ENCODE measurements around the gene ISG15.
"Not testable (repeated sequence)": the region's sequence is repeated elsewhere in the genome, so short reads cannot be mapped to it uniquely, and the experiment has no call there.

The ISG15 gene

DNA sequence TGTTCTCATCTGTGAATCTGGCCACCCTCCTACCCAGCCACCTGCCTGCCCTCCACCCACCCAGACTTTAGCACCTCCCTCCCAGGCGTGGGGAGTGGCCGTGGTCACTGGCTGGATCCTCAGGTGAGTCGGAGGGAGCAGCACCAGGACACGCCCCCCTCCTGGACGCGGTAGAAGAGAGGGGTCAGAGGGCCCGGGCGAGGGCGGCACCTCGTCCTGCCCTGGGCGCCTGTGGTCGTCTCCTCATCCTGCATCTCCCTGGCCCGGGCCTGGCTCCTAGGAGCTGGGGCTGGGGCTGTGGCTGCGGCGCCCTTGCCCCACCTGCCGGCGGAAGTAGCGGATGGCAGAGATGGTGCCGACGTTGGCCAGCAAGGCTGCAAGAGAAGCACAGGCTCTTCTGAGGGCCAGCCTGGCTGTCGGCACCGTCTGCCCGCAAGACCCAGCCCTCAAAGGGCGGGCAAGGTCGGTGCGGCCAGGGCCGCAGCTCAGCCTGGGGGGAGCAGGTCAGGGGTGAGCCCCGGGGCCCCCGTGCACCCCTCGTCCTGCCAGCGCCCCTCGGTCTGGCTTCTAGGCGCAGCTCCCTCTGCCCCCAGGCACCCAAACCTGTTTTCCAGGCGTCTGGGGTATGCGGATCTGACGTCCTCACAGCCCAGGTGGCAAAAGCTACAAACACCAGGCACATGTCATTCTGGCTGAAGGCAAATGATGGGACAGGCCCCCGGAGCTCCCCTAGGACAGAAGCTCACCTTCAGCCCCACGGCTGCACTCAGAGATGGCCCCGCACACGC, 37.2 kb upstream of the ISG15 start:
- DNase-seq = peak; percentile 56

DNA sequence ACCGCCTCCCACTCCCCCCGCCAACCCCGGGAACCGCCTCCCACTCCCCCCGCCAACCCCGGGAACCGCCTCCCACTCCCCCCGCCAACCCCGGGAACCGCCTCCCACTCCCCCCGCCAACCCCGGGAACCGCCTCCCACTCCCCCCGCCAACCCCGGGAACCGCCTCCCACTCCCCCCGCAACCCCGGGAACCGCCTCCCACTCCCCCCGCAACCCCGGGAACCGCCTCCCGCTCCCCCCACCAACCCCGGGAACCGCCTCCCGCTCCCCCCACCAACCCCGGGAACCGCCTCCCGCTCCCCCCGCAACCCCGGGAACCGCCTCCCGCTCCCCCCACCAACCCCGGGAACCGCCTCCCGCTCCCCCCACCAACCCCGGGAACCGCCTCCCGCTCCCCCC, 36.5 kb upstream of the ISG15 start:
- DNase-seq = not testable (repeated sequence)

DNA sequence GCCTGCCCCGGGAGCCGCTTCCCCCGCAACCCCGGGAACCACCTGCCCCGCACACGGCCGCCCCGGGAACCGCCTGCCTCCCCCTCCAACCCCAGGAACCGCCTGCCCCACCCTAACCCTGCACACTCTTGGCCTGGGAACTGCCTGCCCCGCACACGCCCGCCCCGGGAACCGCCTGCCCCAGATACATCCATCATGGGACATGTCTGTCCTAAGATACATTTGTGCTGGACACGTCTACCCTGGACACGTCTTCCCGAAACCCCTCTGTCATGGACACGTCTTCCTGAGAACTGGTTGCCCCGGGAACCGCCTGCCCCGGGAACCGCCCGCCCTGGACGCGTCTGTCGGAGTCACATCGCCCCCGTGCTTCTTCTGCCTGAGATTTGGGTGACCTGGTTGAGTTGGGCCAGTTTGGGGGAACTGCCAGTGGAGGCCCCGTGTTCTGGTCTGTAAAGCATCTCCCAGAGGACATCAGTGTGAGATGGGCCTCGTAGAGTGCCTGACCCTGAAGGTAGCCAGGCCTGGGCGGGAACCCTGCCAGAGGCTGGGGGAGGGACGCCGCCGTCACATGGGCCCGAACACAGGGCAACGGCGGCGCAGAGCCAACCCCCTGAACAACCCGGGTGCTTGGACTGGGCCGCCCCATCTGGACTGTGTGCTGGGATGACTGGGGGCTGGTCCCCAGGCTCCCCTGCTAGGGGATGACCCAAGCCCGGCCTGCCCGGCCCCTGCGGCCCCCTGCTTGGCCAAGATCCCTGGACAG, 35.0 kb upstream of the ISG15 start:
- no peak for DNase-seq

DNA sequence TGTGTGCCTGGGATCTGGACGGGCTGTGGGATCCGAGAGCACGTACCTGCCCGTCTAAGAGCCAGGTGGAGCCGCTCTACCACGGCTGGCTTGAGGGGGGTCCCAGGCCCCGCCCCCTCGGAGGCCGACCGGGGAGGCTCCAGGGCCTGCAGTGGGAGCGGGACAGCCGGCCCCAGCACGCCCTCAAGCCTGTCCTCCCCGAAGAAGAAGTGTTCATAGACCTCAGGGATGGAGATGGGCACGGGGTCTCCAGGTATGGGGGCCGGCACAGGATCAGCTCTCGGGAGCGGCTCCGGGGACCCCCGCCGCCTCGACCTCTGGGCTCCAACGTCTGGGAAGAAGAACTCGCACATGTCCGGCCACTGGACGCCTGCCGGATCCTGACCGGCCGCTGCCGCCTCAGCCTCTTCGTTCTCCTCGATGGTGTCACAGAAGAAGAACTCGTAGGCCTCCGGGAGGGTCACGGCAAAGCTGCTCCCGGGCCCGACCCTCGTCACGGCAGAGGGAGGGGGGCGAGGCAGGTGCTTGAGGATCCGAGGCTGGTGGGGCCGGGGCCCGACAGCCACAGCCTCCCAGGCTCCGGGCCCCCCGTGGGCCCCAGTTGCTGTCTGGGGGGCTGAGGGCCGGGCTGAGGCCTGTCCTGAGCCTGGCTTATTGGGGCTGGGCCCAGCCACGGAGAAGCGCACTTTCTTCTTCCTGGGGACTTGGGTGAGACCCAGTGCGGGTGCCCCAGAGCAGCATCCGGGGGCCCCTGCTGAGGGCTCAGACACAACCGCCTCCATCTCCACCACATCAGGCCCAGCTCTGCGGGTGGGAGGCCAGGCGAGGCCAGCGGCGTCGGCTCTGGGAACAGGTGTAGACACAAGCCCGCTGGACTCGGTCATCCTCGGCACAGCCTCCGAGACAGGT, 34.2 kb upstream of the ISG15 start:
- DNase-seq = no peak

DNA sequence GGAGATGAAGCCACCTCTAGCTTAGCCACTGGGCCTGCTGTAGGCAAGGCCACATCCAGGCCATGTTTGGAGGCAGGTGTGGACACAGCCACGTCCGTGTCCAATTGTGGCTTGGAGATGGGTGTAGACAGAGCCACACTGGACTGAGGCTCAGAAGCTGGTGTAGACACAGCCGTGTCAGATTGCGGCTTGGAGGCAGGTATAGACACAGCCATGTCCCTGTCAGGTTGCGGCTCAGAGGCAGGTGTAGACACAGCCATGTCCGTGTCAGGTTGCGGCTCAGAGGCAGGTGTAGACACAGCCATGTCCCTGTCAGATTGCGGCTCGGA, 33.6 kb upstream of the ISG15 start:
- DNase-seq = no peak

DNA sequence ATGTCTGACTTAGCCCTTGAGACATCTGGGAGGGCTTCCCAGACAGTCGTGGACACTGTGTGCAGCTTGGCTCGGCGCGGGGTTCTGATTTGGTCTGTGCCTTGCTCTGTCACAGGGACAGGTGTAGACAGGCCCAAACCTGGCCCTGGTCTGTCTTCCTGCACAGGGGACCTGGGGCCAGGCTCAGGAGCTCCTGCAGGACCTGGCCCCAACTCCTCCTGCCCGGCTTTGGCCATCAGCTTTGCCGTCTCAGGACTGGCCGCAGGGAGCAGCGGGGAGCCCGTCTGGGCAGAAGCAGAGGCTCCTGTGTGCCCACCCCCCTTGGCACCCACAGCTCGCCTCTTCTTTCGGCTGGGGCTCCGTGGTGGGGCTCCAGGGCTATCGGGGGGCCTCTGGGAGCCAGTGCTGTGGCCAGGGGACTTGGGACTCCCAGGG, 33.1 kb upstream of the ISG15 start:
- no peak for DNase-seq

DNA sequence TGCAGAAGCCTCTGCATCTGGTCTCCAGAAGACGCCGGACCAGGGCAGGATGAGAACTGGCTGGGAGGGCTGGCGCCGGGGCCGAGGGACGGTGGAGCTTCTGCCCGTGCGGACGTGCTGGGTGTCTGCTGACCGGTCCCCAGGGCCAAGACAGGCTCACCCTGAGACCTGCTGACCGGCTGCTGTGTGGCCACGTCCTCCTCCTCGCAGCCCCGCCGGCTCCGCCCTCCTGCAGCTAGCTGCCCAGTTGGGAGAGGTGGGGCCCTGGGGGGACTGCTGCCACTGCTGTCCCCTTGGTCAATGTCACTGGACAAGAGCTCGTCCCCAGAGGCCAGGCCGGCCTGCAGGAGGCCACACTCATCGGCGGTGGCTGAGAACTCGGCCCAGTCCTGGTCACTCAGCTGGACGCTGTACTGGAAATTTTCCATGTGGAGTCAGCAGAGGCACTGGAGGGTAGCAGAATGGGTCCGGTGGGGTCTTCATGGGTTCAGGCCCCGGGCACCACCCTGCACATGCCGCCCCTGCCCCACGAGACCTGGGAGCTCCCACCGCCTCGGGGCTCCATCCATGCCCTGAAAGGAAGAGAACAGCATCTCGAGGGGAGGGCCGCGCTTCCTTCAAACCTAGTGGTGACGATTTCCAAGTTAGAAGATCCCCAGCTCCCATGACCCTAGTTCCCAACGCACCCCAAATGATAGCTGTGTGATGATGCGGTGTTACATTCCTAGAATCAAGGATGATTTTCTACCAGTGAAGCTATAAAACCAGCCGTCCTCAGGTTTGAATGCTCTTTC, 32.5 kb upstream of the ISG15 start:
- no peak for DNase-seq

DNA sequence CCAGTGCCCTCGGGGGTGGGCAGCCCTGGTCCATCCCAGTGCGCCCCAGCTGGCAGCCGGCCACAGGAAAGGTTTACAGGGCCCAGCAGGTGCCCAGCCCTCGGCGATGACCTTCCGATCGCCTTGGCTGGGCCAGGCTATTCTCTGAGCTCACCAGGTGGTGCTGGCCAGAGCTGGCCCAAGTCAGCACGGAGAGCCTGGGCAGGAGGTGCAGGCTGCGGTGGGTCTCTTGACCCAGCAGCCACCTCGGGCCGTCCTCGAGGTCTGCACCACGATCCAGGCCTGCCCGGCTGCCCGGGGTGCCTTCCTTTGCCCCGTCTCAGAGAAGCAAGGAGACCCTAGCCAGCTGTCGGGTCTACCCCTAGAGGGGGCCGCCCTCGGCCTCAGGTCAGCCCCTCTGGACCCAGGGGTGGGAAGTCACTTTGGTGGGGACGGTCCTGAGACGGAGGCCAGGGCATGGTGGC, 31.8 kb upstream of the ISG15 start:
- no peak for DNase-seq

DNA sequence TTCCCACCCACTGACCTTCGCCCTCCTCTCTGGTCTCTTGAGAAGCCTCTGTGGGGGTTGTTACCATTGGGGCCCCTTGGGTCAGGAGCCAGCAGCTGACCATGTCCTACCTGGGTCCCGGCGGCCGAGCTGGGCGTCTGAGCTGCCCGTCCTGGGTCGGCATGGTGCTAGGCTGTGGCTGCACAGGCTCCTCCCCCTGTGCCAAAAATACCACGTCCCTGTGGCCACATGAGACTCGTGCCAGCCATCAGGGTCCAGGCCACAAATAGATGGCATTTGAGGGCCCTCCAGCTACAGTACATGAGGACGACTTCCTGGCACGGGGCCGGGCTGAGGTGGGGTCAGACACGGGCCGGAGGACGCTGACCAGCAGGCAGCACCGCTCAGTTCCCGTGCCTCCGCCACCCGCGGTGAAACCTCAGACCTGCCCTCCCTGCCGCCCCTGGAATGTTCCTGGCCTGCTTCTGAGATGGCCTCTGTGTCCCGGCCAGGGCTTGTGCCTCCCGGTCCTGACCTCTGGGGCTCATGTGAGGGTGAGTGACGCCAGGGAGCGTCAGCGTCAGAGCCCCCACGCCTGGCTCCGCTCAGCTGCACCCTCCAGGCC, 31.2 kb upstream of the ISG15 start, which contains the start of gene PERM1:
Gene PERM1, minus strand, starts transcription at position 139 of the 604 bp plus-strand sequence. CDS start 1,064 bp downstream, outside the sequence.
- DNase-seq = no peak

DNA sequence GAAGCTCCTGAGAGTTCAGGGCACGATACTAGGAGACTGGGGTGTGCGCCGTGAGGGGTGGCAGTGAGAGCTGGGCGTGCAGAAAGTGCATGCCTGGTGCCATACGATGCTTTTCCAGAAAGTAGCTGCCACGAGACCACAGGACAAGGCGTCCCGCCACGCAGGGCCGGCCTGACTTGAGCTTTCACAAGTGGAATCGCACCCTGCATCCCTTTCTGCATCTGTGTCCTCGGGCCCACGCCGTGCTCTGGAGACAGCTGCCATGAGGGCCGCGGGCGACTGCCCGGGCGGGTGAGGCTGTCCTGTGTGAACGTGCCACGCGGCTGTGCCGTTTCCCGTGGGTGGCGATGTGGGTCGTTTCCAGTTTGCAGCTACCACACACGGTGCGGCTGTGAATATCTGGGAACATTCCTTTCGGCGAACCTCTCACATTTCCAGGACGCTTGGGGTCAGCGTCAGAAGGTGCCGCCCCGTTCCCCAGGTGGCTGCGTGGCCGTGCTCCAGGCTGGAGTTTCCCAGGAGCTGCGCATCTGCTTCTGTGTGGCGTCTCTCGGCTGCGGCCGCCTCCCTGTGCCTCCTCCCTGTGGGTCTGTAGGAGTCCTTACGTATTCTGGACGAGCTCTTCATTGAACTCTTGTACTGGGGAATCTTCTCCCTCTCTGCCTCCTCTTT, 30.4 kb upstream of the ISG15 start:
- DNase-seq = no peak

DNA sequence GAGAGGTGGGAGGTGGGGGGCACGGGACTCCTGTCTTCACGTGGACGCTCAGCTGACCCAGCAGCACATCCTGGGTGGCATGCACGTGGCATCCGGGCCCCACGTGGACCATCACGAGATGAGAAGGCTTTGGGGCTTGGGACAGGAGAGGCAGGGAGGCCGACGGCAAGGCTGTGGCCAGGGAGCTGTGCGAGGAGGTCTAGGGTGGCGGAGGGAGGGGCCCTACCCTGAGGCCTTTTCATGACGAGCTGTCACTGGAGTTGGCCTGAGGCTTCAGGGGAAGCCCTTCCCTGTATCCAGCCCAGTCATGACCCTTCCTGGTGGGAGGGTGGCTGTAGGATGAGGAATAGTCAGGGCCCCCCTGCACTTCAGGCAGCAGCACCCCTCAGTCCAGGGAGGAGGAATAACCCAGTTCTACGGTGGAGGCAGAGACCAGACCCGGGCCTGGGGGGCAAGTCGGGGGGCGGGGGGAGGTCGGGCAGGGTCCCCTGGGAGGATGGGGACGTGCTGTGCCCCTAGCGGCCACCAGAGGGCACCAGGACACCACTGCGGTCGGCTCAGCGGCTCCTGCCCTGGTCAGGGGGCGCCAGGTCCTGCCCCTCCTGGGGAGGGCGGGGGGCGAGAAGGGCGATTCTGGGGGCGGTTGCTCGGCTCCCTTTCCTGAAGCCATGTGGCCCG, 29.4 kb upstream of the ISG15 start:
- DNase-seq = peak; percentile 61

DNA sequence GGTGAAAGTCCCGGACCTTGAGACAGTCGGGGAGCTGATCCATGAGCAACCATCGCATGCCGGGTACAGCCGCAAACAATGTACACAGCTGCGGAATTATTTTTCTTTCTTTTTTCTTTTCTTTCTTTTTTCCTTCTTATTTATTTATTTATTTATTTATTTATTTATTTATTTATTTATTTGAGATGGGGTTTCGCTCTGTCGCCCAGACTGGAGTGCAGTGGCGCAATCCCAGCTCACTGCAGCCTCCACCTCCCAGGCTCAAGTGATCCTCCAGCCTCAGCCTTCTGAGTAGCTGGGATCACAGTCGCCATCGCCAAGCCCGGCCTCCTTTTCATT, 28.9 kb upstream of the ISG15 start:
- no peak for DNase-seq

DNA sequence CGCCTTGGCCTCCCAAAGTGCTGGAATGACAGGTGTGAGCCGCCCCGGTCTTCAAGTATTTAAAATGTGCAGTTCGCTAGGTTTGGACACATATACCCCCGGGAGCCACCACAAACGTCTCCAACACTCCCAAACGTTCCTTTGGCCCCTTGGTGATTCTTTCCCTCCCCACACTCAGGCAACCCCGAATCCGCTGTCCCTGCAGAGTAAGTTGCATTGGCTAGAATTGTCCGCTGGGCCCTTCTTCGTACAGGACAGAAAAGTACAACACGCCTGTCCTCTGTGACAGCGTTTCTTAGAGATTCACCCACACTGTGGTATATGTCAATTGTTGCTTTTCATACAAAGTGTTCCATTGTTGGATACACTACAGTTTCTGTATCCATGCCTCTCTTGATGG, 28.2 kb upstream of the ISG15 start:
- DNase-seq = no peak

DNA sequence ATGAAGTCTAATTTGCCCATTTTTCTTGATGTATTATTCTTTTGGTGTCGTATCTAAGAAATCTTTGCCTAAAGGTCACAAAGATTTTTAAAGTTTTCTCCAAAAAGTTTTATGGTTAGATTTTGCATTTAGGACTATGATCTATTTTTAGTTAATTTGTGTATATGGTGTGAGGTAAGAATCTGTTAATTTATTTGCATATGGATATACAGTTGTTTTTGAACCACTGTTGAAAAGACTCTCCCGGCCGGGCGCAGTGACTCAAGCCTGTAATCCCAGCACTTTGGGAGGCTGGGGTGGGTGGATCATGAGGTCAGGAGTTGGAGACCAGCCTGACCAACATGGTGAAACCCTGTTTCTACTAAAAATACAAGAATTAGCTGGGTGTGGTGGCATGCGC, 25.2 kb upstream of the ISG15 start:
- DNase-seq = not testable (repeated sequence)

DNA sequence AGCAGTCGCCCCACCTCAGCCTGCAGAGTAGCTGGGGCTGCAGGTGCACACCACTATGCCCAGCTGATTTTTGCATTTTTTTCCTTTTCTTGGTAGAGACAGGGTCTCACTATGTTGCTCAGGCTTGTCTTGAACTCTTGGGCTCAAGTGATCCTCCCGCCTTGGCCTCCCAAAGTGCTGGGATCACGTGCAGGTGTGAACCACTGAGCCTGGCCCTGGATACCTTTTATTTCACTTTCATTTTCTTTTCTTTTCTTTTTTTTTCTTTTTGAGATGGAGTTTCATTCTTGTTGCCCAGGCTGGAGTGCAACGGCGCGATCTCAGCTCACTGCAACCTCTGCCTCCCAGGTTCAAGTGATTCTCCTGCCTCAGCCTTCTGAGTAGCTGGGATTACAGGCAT, 22.0 kb upstream of the ISG15 start:
- DNase-seq = not testable (repeated sequence)

DNA sequence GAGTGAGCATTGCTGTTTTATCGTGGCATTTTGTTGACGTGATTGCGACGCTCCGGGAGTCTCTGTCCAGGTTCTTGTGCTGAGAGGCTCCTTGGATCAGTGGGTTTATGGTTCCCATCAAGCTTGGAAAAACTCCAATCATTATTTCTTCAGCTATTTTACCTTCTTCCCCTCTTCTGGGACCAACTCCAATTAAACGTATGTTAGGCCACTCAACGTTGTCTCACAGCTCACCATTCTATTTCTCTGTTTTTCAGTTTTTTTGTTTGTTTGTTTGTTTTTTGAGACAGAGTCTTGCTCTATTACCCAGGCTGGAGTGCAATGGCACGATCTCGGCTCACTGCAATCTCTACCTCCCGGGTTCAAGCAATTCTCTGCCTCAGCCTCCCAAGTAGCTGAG, 21.4 kb upstream of the ISG15 start:
- DNase-seq = no peak

DNA sequence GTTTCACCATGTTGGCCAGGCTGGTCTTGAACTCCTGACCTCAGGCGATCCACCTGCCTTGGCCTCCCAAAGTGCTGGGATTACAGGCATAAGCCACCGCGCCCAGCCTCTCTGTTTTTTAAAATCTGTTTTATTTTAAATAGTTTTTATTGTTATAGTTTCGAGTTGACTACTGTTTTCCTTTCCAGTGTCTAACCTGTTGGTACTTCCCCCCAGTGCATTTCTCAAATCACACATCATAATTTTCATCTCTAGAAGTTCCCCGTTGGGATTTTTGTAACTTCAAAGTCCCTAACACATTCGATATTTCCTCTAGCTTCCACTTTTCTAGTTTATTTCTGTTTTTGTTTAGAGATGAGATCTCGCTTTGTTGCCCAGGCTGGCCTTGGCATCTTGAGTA, 20.9 kb upstream of the ISG15 start:
- peak; percentile 48 for DNase-seq

DNA sequence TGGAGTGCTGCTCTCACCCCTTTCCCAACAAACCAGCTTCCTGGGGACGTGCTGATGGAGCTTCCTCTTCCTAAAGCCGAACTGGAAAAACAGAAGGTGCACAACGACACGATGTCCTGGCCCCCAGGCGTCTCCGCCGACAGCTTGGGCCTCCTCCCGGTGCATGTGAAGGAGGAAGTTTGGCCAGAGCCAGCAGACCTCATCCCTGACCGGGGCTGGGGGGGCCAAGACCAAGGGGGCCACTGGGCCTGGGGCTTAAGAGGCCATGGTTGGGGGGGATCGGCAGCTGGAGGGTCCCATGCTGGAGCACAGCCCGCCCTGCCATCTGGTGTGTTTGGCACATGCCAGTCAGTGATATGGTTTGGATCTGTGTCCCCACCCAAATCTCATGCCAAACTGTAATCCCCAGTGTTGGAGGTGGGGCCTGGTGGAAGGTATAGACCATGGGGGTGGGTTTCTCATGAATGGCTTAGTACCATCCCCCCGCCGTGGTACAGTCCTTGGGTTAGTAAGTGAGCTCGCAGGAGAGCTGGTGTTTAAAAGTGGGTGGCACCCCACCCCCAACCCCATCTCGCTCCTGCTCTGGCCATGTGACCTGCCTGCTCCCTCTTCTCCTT, 19.8 kb upstream of the ISG15 start:
- DNase-seq = no peak

DNA sequence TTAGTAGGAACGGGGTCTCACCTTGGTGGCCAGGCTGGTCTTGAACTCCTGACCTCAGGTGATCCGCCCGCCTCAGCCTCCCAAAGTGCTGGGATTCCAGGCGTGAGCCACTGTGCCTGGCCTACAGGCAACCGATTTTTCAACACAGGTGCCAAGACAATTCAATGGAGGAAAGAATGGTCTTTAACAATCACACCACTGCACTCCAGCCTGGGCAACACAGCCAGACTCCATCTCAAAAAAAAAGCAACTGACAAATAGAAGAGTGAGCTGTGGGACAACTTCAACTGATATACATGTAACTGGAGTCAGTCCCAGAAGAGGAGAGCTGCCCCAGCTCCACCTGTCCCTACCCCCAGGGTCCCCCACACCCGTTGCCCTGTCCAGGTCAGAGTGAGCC, 18.8 kb upstream of the ISG15 start:
- not testable (repeated sequence) for DNase-seq

Data from activated CD4-positive, alpha-beta T cell treated with anti-CD3 and anti-CD28 coated beads, Interleukin-2, Interleukin-6, amounts not matched to agents 100 ng/mL and 50 ng/mL, durations not matched to agents 16 hours and 8 hours (primary cell).